Measurements from ENCODE around the gene RAD51B. TPM values are rescaled to one million over a fixed set of nuclear protein-coding genes. Genes with fewer than 3 reads are reported as not detected.

RAD51B gene
- total RNA-seq, 6 donors from 2014 or later, result 10.6 to 63.9 (median 18.4) TPM

DNA sequence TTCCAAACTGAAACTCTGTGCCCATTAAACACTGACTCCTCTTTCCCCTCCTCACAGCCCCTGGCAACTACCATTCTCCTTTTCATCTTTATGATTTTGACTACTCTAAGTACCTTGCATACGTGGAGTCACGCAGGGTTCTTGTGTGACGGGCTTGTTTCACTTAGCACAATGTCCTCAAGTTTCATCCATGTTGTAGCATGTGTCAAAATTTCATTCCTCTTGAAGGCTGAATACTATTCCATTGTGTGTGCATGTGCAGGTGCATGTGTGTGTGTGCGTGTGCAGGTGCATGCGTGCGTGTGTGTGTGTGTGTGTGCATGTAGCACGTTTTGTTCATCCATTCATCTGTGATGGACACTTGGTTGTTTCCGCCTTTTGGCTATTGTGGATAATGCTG lies 867.1 kb downstream of the RAD51B start:
- DNase-seq (peak in 1 of 2 donors; percentile 14), ATAC-seq (ENCODE audit: low FRiP score in 2 of 2) (no peak)
- Histone ChIP-seq H3K36me3 (no peaks in the 10 kb centered on the region), H3K4me1 (peaks cover 27 to 46% (median 40%) of the 10 kb centered on the region in 4 donors), H3K4me3 (no peak overlapping the region), H3K27me3 (no peaks in the 10 kb centered on the region), H3K27ac (no peak overlapping the region), H3K9me3 (no peaks in the 10 kb centered on the region)
- WGBS, 2 donors, result 86 to 97% methylated on average over 8 of the region's 8 CpGs
- TF ChIP-seq, protein P1, sequence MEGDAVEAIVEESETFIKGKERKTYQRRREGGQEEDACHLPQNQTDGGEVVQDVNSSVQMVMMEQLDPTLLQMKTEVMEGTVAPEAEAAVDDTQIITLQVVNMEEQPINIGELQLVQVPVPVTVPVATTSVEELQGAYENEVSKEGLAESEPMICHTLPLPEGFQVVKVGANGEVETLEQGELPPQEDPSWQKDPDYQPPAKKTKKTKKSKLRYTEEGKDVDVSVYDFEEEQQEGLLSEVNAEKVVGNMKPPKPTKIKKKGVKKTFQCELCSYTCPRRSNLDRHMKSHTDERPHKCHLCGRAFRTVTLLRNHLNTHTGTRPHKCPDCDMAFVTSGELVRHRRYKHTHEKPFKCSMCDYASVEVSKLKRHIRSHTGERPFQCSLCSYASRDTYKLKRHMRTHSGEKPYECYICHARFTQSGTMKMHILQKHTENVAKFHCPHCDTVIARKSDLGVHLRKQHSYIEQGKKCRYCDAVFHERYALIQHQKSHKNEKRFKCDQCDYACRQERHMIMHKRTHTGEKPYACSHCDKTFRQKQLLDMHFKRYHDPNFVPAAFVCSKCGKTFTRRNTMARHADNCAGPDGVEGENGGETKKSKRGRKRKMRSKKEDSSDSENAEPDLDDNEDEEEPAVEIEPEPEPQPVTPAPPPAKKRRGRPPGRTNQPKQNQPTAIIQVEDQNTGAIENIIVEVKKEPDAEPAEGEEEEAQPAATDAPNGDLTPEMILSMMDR (IDR thresholded peaks at IDR 0.05), result no peak
- TF ChIP-seq POLR2A (IDR thresholded peaks at IDR 0.05) (no peak), POLR2AphosphoS5 (IDR thresholded peaks at IDR 0.05) (no peak), EP300 (IDR thresholded peaks at IDR 0.05) (no peak)

DNA sequence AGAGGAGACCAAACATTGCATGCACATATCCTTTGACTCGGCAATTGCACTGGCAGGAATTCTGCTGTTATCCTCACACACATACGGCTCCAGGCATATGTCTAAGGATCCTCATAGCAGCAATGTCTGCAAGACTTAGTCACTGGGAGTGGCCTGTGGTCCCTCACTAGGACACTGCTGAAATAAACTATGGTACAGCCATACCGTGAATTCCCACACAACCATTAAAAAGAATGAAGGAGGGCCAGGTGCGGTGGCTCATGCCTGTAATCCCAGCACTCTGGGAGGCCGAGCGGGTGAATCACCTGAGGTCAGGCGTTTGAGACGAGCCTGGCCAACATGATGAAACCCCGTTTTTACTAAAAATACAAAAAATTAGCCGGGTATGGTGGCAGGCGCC lies 868.2 kb downstream of the RAD51B start:
- Histone ChIP-seq H3K27ac (no peak overlapping the region), H3K4me1 (peaks cover 19 to 38% (median 32%) of the 10 kb centered on the region in 4 donors), H3K27me3 (no peaks in the 10 kb centered on the region), H3K36me3 (no peaks in the 10 kb centered on the region), H3K4me3 (no peak overlapping the region), H3K9me3 (no peaks in the 10 kb centered on the region)
- peak in 1 of 2 donors; percentile 4 for DNase-seq
- WGBS, 2 donors, result 85 to 93% methylated on average over 11 of the region's 11 CpGs
- no peak for ATAC-seq (ENCODE audit: low FRiP score in 2 of 2)
- no peak for TF ChIP-seq EP300 (IDR thresholded peaks at IDR 0.05)
- TF ChIP-seq POLR2A (IDR thresholded peaks at IDR 0.05), result no peak
- TF ChIP-seq, protein P1 (IDR thresholded peaks at IDR 0.05), result no peak
- TF ChIP-seq POLR2AphosphoS5 (IDR thresholded peaks at IDR 0.05), result no peak

DNA sequence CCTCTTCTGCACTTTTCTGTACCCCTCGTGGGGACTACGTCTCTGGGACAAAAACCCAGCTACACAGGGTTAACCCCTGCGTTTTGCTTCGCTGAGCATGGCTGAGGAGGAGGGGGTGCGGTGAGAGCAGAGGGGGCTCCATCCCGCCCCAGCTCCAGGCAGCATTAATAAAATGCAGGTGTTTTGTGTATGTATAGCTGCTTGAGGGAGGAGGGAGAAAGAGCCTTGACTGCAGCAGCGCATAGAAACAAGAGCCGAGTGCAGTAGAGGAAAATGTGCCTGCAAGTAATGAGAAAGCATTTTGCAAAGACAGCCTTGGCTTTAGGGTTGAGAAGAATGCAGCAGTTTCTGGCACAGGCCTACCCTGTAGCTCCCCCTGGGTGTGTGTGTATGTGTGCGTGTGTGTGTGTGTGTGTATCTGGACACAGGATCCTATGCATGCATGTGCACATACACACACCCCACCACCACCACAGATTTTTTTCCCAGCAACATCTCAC lies 869.3 kb downstream of the RAD51B start:
- no peaks in the 10 kb centered on the region for H3K27me3 ChIP-seq
- no peak overlapping the region for H3K27ac ChIP-seq
- ATAC-seq (ENCODE audit: low FRiP score in 2 of 2) (no peak), DNase-seq (no peak)
- TF ChIP-seq POLR2A (IDR thresholded peaks at IDR 0.05) (no peak), POLR2AphosphoS5 (IDR thresholded peaks at IDR 0.05) (no peak)
- H3K36me3 ChIP-seq, result no peaks in the 10 kb centered on the region
- no peak overlapping the region for H3K4me3 ChIP-seq
- WGBS, 2 donors, result 45 to 65% methylated on average over 9 of the region's 9 CpGs
- peaks cover 17 to 32% (median 26%) of the 10 kb centered on the region in 4 donors for H3K4me1 ChIP-seq
- no peaks in the 10 kb centered on the region for H3K9me3 ChIP-seq

DNA sequence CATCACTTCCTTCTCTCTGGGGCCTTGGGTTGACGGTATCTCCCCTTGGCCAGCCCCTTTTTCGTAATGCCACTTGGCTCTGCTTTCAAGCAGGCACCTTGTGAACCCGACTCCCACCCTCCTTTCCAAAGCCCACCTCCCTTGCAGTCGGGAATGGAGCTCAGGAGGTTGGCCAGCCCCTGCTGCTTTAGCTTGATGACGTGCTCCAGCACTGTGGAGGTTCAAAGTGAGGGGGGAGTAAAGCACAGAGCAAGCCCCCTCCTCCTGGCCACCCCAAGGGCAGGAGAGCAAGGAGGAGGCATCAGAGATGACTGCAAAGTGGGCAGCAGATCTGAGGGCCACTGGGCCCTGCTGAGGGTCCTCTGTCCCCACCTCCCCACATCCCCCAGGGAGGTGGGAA lies 869.9 kb downstream of the RAD51B start:
- TF ChIP-seq POLR2A (IDR thresholded peaks at IDR 0.05), result no peak
- TF ChIP-seq POLR2AphosphoS5 (IDR thresholded peaks at IDR 0.05), result no peak
- TF ChIP-seq, protein P1 (IDR thresholded peaks at IDR 0.05), result no peak
- TF ChIP-seq EP300 (IDR thresholded peaks at IDR 0.05), result no peak
- Histone ChIP-seq H3K27ac (no peak overlapping the region), H3K4me3 (no peak overlapping the region), H3K36me3 (no peaks in the 10 kb centered on the region), H3K27me3 (no peaks in the 10 kb centered on the region), H3K4me1 (peaks cover 14 to 26% (median 21%) of the 10 kb centered on the region in 4 donors), H3K9me3 (no peaks in the 10 kb centered on the region)
- DNase-seq, result peak in 1 of 2 donors; percentile 10
- ATAC-seq (ENCODE audit: low FRiP score in 2 of 2), result no peak
- WGBS, 2 donors, result 65 to 68% methylated on average over 5 of the region's 5 CpGs

DNA sequence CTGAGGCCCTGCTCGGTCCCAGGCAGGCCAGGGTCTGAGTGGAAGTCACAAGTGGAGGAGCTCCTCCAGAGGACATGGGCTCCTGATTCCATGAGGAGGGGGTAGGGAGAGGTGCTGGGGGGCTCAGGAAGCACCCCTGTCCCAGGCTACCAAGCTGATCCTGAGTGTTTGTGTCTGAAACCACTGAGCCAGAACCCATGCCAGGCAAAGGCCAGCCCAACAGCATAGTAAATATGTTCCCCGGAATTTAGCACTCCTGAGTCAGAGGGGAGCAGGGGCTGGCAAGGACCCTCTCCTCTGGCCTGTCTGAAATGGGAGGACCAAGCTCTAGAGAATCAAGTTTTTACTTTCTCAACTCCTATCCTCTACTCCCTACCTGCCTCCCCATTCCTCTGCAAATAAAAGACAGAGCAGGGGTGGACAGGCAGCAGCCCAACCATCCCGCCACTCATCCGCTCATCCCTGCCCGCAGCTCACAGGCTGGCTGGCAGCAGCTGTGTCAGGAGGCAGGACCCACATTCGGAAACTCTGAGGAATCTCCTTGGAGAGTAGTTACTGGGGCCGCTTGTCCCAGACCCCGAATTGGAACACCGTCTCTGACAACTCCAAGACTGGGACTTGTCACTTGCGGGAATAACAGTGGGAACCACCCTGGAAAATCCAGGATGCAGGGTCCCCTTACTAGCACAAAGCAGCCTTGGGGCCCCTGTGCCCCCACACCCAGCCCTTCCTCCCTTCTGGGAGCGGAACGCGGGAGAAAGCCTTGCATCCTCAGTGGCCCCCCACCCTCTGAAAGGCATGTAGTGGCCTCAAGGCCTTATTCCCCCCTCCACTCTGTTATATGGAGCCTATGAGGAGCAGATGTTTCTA lies 870.7 kb downstream of the RAD51B start:
- ATAC-seq (ENCODE audit: low FRiP score in 2 of 2) (no peak), DNase-seq (peak in 1 of 2 donors; percentile 18)
- 90 to 96% methylated on average over 10 to 13 of the region's 13 CpGs for WGBS, 2 donors
- no peaks in the 10 kb centered on the region for H3K27me3 ChIP-seq
- no peak overlapping the region for H3K4me3 ChIP-seq
- no peak overlapping the region for H3K27ac ChIP-seq
- peaks cover 15 to 18% (median 17%) of the 10 kb centered on the region in 4 donors for H3K4me1 ChIP-seq
- H3K36me3 ChIP-seq, result no peaks in the 10 kb centered on the region
- no peaks in the 10 kb centered on the region for H3K9me3 ChIP-seq
- no peak for TF ChIP-seq EP300 (IDR thresholded peaks at IDR 0.05)
- TF ChIP-seq POLR2A (IDR thresholded peaks at IDR 0.05), result no peak
- no peak for TF ChIP-seq POLR2AphosphoS5 (IDR thresholded peaks at IDR 0.05)
- TF ChIP-seq, protein P1 (IDR thresholded peaks at IDR 0.05), result no peak

All from upper lobe of left lung (tissue), 6 donors.